ENCODE measurements around the gene ASB15. TPM values are rescaled to one million over a fixed set of nuclear protein-coding genes. Genes with fewer than 3 reads are reported as not detected.

ASB15 gene
- total and polyA plus RNA-seq, 2 of the 4 experiments (the other 2 are of a cell fraction), result not detected

DNA sequence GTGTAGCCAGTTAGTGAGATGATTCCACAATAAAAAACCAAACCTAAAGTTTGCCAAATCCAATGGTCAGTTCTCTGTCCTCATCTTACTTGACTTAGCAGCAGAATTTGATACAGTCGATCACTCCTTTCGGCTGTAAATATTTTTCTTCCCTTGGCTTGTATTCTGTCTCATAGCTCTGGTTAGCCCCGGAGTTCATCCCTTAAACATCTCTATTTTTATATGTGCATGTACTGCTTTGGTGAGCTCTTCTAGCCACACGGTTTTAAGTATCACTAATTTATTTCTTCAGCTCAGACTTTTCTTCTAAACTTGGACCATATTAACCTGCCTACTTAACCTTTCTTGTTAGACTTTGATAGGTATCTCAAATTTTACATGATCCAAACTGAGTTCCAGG is 17.8 kb upstream of the ASB15 start:
- no peak overlapping the region for H3K18ac ChIP-seq (ENCODE audit: low read depth, low read length)
- WGBS, 2 experiments (ENCODE audit: extremely low coverage in 2 of 2, insufficient read length in 1 of 2), result no CpG with 5 or more reads among the region's 4 CpGs
- no peak overlapping the region for H2BK5ac ChIP-seq (ENCODE audit: low read depth, low read length, poor library complexity, severe bottlenecking)
- no peak overlapping the region for H2BK20ac ChIP-seq (ENCODE audit: low read depth, low read length)
- ChIA-PET CTCF (no interaction called here), POLR2A (ENCODE audit: unreplicated experiment) (interaction anchor here (0.6 kb wide), 1 partner anchor 60 kb away, joined by 5 read pairs; no protein-coding TSS in a partner anchor)
- no peaks in the 10 kb centered on the region; the same call in none of the 2 replicates for H3K27me3 ChIP-seq (ENCODE audit: control insufficient read depth, insufficient read depth, low read length)
- no peak overlapping the region for H2AK9ac ChIP-seq (replicated peaks; ENCODE audit: low read depth, low read length, poor library complexity)
- DNase-seq (no peak), ATAC-seq (ENCODE audit: low read depth) (no peak)
- no peak overlapping the region for H2BK120ac ChIP-seq (ENCODE audit: low read depth, low read length)
- no peak overlapping the region for H4K91ac ChIP-seq (ENCODE audit: insufficient read depth, low read depth, low read length)
- no peak overlapping the region for H4K8ac ChIP-seq (ENCODE audit: low read depth in 2 of 2, low read length in 2 of 2)
- no peak overlapping the region for H2AFZ ChIP-seq (replicated peaks; ENCODE audit: low read length, poor library complexity)
- no peaks in the 10 kb centered on the region for H3K79me1 ChIP-seq (ENCODE audit: low read depth in 1 of 2, low read length in 2 of 2)
- no peak overlapping the region for H3K27ac ChIP-seq (ENCODE audit: insufficient read depth, low read length)
- dilution Hi-C loops (cut with HindIII; ENCODE audit: low sequenced_read_pairs, unreplicated experiment), result no loop called here
- TF ChIP-seq CEBPB (IDR thresholded peaks at IDR 0.05; ENCODE audit: low read depth, low read length), result no peak
- TF ChIP-seq MAFK (IDR thresholded peaks at IDR 0.05; ENCODE audit: low read depth, low read length), result no peak
- TF ChIP-seq MXI1 (IDR thresholded peaks at IDR 0.05; ENCODE audit: borderline replicate concordance, low read depth, low read length), result no peak
- no peak for TF ChIP-seq SMC3 (IDR thresholded peaks at IDR 0.05; ENCODE audit: low read depth, low read length)
- TF ChIP-seq RCOR1 (IDR thresholded peaks at IDR 0.05; ENCODE audit: insufficient replicate concordance, low read length), result no peak
- TF ChIP-seq, protein P1, sequence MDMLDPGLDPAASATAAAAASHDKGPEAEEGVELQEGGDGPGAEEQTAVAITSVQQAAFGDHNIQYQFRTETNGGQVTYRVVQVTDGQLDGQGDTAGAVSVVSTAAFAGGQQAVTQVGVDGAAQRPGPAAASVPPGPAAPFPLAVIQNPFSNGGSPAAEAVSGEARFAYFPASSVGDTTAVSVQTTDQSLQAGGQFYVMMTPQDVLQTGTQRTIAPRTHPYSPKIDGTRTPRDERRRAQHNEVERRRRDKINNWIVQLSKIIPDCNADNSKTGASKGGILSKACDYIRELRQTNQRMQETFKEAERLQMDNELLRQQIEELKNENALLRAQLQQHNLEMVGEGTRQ (IDR thresholded peaks at IDR 0.05; ENCODE audit: low read depth, low read length), result no peak
- TF ChIP-seq, protein P2, sequence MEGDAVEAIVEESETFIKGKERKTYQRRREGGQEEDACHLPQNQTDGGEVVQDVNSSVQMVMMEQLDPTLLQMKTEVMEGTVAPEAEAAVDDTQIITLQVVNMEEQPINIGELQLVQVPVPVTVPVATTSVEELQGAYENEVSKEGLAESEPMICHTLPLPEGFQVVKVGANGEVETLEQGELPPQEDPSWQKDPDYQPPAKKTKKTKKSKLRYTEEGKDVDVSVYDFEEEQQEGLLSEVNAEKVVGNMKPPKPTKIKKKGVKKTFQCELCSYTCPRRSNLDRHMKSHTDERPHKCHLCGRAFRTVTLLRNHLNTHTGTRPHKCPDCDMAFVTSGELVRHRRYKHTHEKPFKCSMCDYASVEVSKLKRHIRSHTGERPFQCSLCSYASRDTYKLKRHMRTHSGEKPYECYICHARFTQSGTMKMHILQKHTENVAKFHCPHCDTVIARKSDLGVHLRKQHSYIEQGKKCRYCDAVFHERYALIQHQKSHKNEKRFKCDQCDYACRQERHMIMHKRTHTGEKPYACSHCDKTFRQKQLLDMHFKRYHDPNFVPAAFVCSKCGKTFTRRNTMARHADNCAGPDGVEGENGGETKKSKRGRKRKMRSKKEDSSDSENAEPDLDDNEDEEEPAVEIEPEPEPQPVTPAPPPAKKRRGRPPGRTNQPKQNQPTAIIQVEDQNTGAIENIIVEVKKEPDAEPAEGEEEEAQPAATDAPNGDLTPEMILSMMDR (conservative IDR thresholded peaks at IDR 0.05; ENCODE audit: low read depth, low read length), result no peak
- TF ChIP-seq MAZ (IDR thresholded peaks at IDR 0.05; ENCODE audit: borderline replicate concordance, low read depth, low read length), result no peak
- TF ChIP-seq FOS (IDR thresholded peaks at IDR 0.05; ENCODE audit: low read depth, low read length), result no peak
- no peak for TF ChIP-seq POLR2A (IDR thresholded peaks at IDR 0.05; ENCODE audit: low read depth, low read length)
- no peak for TF ChIP-seq RAD21 (IDR thresholded peaks at IDR 0.05; ENCODE audit: low read length)
- no peak for TF ChIP-seq CHD1 (IDR thresholded peaks at IDR 0.05; ENCODE audit: low read depth, low read length)
- TF ChIP-seq, protein P3, sequence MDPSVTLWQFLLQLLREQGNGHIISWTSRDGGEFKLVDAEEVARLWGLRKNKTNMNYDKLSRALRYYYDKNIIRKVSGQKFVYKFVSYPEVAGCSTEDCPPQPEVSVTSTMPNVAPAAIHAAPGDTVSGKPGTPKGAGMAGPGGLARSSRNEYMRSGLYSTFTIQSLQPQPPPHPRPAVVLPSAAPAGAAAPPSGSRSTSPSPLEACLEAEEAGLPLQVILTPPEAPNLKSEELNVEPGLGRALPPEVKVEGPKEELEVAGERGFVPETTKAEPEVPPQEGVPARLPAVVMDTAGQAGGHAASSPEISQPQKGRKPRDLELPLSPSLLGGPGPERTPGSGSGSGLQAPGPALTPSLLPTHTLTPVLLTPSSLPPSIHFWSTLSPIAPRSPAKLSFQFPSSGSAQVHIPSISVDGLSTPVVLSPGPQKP (IDR thresholded peaks at IDR 0.05; ENCODE audit: borderline replicate concordance, low read depth, low read length), result no peak
- no peak overlapping the region for H3K23ac ChIP-seq (ENCODE audit: low read depth, low read length)
- no peaks in the 10 kb centered on the region for H3K9me1 ChIP-seq (ENCODE audit: insufficient read depth, low read length)
- no peaks in the 10 kb centered on the region for H3K36me3 ChIP-seq (ENCODE audit: control insufficient read depth, insufficient read depth, low read length)
- no peak overlapping the region for H3K4me3 ChIP-seq (ENCODE audit: insufficient read depth, low read depth, low read length)
- H3K9me3 ChIP-seq (ENCODE audit: control insufficient read depth, insufficient read depth, low read length), result no peaks in the 10 kb centered on the region
- no peaks in the 10 kb centered on the region for H3K4me1 ChIP-seq (ENCODE audit: control insufficient read depth, insufficient read depth, low read length)
- no peak overlapping the region for H3K14ac ChIP-seq (replicated peaks; ENCODE audit: low read depth, low read length)
- no TSS peak for BruUV-seq (replicated peaks)
- intact Hi-C loops (cut with micrococcal nuclease), result no loop called here
- no peak overlapping the region for H4K5ac ChIP-seq (ENCODE audit: low read depth, low read length)
- in situ Hi-C loops (cut with MboI; ENCODE audit: low sequenced_read_pairs), result no loop called here
- H2BK15ac ChIP-seq (ENCODE audit: low read depth, low read length), result no peak overlapping the region
- H2AK5ac ChIP-seq (ENCODE audit: low read depth, low read length), result no peak overlapping the region
- H3K4ac ChIP-seq (ENCODE audit: low read depth, low read length), result no peak overlapping the region
- H4K20me1 ChIP-seq (ENCODE audit: insufficient read depth, low read length), result no peaks in the 10 kb centered on the region
- no peak overlapping the region for H3K4me2 ChIP-seq (ENCODE audit: low read depth, low read length)
- no peak overlapping the region for H3K9ac ChIP-seq (ENCODE audit: low read depth, low read length)
- no peak overlapping the region for H3K56ac ChIP-seq (ENCODE audit: extremely low read depth, insufficient read depth, low read length)

Data from IMR-90 (cell line).